Stimulated activated CD4-positive, alpha-beta T cell treated with anti-CD3 and anti-CD28 coated beads, Interleukin-12 subunit alpha, Interleukin-12 subunit beta, amount 100 ng/mL, for 4 hours (primary cell): ENCODE data around the gene PTPRU.
"Not testable (repeated sequence)": the region's sequence is repeated elsewhere in the genome, so short reads cannot be mapped to it uniquely, and the experiment has no call there.

Experiments
- DNase-seq: peaks from one replicate; pipeline ENCODE4 v3.0.0-alpha.2; 2020

Gene PTPRU

DNA sequence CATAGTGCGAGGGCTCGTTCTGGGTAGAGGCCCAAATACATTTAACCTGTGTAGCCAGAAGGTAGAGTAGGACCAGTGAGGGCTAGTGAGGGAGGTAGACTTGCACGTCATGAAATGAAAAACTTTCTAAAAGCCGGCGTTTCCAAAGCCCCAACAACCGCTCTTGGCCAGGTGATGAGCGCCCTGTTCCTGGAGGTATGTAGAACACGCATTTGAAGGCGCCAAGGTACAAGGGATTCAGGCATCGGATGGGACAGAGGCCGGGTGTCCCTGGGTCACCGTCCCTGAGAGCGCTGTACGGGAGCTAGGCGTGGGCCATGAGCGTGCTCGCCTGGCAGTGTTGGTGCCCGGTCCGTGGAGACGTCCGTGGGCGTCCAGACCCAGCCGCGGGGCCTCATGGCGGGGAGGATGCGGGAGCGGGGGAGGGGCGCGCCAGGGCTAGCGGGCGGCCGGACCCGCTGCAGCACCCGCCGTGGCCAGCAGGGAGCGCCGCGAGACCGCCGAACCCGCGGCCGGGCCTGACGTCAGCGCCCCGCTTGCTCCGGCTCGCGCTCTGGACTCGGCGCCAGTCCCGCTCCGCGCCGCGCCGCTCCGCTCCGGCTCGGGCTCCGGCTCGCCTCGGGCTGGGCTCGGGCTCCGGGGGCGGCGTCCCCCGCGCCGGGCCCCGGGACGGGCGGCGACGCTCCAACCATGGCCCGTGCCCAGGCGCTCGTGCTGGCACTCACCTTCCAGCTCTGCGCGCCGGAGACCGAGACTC, at the start of gene PTPRU:
Gene PTPRU (plus strand): TSS at position 568 of the 757 bp plus-strand sequence. CDS start 123 bp downstream, at position 691.
- DNase-seq, result peak; percentile 86

DNA sequence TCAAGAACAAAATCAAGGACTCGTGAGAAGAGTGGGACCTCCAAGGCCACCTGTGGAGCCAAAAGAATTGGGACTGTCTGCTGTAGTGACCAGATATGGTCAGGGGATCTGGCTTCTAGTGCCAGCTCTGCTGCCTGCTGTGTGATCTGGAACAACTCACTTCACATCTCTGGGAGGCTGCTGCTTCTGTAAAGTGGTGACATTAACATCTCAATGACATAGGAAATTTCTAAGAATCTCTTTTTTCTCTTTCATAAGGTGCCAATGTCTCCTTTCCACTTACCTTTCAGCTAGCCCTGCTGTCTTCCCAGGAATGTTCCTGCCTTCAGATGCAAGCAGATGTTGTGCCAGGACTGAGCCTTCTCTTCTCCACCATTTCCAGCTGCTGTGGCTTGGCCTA, 49.6 kb upstream of the PTPRU start:
- DNase-seq, result no peak

DNA sequence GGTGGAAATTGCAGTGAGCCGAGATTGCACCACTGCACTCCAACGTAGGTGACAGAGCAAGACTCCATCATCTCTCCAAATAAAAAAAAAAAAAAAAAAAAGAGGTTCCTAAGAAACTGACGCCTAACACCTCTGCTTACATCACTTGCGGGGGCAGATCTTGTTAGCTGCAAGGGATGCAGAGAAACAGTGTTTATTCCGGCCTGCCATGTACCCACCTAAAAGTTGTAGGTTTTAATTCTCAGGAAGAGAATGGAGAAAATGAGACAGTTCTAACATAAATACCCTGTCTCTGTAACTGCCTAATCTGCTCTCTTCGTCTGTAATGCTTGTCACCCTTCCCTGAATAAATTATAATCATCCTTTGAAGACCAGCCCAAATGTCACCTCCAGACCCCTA, 45.6 kb upstream of the PTPRU start:
- no peak for DNase-seq

DNA sequence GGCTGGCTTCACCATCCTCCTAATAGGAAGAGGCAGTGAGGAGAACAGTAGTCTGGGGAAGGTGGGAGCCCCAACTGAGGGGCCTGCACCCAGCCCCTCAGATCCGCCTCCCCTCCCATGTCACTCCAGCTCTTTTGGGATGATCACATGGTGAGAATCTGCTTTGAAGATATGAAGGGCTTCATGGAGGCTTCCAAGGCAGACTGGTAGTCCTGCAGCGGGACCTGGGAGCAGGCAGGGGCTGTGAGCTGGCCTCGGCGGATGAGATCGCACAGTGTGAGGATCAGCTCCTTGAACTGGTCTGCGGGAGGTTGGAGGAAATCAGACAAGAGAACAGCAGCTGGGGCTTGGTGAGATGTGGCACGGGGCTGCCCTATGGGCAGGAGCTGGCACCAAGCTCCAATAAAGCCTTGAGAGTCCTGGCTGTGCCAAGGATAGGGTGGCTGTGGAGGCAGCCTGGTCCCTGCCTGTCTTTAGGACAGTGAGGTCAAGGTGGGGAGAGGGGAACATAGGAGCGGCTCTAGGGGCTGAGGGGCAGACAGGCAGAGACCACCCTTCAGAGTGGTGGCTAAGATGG, 42.4 kb upstream of the PTPRU start:
- DNase-seq, result no peak

DNA sequence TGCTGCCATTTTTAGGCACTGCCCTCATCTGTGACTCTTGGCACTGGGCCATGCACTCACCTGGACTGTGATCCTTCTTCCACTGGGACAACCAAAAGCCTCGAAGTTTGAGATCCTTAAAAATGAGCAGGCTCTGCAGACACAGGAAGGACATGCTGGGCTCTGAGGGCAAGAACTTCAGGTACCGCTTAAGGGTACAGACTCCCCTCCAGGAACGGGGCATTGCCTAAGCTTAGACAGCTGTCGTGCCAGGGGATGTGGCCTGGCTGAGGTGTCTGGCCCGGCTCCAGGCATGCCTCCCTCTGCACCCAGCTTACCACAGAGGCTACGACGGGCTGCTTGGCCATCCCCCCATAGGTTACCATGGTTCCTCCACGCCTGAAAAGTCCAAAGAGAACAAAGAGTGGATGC, 40.4 kb upstream of the PTPRU start:
- no peak for DNase-seq

DNA sequence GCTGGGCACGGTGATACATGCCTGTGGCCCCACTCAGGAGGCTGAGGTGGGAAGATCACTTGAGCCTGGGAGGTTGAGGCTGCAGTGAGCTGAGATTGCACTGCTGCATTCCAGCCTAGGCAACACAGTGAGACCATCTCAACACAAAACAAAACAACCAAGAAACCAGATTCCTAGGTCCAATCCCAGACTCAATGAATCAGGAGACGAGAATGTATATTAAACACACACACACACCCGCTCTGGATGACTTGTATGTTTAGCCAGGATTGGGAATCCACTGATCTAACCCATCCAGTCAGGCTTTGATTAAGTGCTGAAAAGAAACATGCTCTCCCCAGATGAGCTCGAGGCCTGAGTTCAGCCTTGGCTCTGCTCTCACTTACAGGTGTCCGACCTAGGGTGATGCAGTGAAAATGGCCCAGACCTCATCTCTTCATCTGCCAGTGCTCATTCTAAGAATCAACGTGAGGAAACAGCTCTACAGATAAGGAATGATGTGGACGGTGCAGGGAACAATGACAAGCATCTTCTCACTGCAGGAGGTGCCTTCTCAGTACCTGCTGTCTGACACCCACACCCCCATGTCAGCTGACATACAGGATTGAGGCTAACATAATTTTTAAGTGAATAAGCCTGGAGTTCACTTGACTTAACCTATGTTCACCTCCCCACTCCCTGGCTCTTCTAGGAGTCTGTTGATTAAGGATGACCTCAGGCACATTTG, 39.3 kb upstream of the PTPRU start:
- no peak for DNase-seq

DNA sequence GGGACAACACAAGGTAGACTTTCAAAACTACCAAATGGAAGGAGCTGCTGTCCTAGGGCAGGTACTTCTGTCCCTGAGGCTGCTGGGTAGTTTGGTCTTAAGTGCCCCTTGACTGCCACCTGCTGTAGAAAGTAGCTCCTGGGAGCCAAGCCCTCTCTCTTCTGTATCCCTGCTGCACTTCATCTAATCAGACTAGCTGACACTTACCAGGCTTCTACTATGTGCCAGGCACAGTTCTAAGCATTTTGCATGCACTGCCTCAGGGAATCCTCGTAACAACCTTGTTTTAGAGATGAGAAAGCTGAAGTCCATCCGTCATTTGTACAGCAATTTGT, 38.8 kb upstream of the PTPRU start:
- no peak for DNase-seq

DNA sequence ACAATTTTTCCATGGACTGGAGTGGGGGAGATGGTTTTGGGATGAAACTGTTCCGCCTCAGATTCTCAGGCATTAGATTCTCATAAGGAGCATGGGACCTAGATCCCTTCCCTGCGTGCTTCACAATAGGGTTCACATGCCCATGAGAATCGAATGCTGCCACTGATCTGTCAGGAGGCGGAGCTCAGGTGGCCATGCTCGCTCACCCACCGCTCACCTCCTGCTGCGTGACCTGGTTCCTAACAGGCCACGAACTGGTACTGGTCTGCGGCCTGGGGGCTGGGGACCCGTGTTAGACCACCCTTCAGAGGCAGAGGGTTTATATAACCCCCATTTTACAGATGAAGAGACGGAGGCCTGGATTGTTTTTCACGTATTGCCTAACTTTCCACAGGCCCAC, 38.3 kb upstream of the PTPRU start:
- no peak for DNase-seq

DNA sequence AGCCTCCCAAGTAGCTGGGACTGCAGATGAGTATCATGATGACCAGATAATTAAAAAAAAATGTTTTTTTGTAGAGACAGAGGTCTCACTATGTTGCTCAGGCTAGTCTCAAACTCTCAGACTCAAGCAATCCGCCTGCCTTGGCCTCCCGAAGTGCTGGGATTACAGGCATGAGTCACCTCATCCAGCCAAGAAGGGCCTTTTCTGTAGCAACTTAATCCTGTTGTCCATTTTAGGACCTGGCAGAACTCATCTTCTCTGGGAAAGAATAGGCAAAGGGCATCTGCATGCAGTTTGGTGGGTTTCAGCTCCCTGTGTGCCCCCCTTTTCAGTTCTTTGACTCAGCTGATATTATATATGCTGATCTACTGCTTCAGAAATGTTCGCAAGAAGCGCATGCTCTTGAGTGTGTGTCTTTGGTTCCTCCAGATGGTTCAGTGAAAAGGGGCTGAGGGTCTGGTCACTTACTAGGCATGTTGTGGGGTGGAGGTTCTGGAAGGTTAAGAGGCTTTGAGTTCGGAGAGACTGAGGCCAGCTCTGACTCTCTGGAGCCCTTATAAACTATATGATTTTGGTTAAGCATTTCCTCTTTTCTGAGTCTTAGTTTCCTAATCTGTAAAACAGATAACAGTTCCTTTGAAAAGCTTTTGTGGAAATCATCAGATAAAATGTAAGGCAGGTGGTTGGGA, 35.3 kb upstream of the PTPRU start:
- DNase-seq, result no peak

DNA sequence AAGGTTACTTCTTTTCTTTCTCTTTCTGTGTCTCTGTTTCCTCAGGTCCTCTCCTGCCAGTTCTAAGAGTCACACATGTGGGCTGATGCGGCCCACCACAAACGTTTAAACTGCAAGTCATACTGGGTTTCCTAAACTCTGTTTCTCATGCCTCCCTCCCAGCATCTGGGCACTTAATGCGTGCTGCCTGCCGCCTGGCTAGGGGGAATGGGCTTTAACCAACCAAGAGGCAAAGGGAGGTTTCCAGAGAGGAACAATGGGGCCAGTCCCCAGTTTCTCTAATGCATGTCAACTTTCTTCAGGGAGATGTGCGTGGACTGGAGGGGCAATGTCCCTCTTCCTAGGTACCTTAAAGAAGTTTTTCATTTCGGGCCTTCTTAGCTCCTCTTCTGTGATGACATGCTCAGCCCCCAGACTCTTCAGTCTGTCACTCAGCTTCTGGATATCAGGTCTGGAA, 34.7 kb upstream of the PTPRU start:
- no peak for DNase-seq

DNA sequence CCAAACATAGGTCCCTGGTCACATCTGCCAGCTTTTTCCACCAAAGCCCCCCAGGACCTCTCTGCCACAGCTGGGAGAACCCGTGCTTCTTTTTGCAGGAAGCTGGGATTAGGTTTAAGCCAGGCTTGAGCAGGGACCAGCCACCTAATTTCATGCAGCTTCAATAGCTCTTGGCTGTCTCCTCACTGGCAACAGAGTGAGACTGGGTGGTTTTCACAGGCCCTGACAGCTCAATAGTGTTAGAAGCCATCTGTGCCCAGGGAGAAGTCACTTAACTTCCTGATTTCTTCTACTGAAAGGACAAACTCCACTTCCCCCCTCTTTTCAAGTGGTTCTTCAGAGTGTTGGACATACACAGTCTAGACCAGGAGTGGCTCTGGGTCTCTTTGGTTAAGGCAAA, 34.3 kb upstream of the PTPRU start:
- DNase-seq, result no peak

DNA sequence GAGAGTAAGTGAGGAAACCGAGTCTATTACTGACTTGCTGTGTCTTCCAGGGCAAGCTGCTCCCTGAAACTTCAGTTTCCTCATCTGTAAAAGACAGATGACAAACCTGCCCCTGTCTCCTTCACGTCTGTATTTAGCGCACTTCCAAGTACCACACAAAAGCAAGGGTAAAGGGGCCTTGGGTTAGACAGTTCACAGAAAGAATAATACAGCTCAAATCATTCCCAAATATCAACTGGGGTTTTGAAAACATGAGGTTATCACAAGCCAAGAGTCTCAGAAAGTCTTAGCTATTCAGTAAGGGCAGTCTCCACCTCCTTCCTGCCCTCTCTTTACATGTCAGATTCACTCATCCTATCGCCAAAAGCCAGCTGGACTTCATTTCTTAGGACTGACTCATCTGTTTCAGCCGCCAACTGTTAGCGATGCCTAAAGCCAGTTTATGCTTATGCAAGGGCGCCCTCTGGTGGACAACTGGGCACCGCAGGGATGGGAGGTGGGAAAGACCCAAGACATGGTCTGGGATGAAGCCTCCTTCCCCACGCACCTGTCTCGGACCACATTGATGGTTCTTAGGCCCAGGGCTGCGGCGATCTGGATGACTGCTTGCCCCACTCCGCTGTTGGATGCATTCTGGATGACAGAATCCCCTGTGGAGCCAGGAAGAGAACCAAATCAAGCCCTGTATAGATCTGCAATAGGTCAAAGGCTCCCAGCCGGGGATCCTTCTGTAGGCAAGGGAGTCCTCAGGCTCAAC, 33.6 kb upstream of the PTPRU start:
- peak; percentile 93 for DNase-seq

DNA sequence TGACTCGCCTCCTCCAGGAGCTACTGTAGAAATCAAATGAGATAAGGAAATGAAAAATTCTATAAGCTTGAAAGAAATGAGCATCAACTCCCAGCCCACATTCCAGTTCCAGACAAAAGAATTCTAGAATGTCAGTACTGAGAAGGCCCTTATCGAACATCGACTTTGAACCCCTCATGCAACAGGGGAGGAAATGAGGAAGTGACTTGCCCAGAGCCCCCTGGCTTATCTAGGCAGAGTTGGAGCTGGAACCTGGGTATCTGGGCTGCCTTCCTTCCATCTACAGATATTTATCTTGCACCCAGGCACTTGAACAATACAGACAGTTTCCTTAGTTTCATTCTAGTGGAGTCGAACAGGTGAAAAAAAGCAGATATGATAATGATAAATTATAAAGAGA, 27.9 kb upstream of the PTPRU start:
- no peak for DNase-seq

DNA sequence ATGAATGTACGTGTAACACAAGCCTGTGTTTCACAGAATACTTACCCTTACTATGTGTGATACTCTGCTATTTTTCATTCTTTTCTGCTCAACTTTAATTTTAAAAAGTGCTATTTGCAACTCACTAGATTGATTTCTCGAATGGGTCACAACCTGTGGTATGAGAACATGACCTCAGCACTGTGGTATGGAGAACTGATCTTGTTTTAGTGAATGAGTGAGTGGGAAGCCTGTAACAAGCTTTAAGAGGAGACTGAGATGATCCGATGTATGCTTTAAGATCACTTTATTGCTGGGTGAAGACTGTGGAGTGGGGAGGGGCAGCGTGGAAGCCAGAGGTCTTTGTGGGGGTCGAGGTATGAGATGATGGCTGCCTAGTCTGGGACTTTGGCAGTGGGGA, 27.1 kb upstream of the PTPRU start:
- DNase-seq, result no peak

DNA sequence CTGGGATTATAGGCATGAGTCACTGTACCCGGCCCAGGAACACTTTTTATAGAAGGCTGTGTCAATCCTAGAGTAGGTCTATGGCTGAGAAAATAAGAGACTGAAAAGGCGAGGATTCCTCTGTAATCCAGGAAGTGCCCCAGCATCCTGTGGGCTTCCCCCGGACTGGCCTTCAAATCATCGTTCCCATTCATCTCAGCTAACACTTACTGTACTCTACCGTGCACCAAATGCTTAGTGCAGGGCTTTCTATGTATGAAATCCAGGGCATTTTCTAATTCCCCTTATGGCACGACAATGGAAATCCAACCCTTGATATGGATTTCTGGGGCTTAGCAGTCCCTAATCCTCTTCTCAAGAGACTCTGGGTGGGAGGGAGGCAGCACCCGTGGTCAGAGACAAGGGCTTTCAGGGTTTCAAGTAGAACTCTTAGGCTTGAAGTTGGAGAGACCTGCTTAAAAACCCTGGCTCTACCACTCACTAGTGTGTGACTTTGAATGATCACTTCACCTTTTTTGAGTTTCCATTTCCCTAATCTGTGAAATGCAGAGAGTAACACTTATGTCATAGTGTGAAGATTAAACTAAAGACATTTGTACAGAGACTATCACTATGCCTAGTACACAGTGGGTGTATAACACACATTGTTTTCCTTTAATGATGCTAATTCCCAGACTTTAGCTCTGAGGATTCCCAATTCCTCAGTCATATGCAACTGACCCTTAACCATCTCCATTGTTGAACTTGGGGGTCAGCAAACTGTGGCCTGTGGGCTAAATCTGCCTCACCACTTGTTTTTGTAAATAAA, 25.8 kb upstream of the PTPRU start:
- no peak for DNase-seq

DNA sequence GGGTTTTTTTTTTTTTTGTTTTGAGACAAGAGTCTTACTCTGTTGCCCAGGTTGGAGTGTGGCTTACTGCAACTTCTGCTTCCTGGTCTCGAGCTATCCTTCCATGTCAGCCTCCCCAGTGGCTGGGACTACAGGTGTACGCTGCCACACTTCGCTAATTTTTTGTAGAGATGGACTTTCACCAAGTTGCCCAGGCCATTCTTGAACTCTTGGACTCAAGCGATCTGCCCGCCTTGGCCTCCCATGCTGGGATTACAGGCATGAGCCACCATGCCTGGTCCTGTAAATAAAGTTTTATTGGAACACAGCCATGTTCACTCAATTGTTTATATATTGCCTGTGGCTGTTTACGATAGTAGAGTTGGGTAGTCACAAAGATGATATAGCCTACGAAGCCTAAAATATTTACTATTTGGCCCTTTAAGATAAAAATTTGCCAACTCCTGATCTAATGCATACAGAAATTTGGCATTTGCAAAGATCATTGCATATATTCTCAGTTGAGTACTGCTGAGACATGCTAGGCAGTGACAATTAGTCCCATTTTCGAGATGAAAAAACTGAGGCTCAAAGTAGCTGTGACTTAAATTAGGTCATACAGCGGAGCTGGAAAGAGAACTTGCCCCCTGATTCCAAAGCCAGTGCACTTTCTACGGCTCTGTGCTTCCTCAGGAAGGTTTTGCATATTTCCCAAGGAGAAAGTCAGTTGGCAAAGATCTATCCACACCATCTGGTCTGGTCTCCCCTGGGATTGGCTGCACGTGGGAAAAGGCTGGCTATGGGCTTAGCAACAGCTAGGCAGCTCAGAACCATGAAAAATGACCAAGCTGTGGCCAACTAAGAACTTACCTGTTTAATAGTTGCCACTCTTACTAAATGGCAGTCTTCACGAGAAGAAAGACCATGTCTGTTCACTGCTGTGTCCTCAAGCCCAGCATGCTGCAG, 25.0 kb upstream of the PTPRU start:
- no peak for DNase-seq

DNA sequence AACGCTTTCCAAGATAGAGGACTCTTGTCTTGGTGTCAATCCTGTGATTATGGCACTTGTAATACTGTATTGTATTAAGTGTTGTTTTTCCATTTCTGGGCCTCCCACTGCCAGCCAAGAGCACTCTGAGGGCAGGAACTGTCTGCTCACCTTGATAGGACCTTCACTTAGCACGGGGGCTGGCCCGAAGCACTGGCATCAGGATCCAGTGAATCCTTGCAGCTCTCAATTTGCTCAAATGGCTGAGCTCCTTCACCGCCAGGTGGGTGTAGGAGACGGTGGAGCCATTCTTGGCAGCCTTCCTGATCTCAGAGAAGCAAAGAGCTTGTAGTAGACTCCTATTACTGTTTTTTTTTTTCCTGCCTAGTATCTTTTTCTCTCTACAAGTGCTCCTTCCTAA, 23.3 kb upstream of the PTPRU start:
- DNase-seq, result no peak

DNA sequence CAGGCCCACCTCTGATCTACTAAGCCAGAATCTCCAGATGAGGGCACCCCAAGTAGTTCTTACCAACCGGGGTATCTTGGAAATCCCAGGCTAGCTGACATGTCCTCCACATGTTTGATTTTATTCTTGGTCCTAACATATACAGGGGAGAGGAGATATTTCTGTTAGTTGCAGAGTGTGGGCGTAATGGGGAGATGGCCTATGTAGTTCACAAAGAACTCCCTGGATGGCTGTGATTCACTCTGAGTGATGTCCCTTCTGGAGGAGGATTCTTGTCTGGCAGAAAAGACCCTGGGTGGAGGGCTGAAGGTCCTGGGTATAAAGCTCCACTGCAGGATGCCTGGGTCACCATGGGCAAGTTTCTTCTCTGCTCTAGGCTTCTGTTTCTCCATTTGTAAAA, 18.7 kb upstream of the PTPRU start:
- no peak for DNase-seq

DNA sequence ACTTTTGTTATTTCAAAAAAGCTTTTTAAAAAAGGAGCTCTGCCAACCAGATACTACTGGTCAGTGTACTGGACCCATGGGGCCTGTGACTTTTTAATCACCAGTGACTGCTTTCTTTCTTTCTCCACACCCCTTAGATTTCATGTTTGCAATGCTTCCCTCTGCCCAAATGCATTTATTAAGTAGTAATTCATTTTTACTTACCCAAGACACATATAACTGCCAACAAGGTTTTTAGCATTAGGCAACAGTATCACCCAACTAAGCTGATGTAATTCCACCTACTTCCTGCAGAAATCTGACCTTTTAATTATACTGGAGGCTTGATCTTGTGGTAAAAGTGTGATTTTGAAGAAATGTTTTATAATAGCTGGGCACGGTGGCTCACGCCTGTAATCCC, 18.1 kb upstream of the PTPRU start:
- DNase-seq, result no peak

DNA sequence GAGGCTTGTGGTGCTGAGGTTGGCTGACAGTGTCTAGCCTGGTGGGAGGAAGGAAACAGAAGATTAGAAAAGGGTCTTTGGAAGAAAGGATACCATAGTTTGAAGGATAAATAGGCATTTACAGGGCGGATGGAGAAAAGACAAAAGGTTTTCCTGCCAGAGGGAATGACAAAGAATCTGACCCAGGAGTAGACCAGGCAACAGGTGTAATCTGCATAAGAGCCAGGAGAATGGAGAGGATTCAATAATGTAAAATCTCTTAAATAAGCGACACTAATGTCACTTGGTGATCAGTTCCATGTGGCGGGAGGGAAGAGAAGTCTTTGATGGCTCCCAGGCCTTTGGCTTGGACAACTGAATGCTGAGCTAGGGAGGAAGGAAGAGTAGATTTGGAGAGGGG, 15.0 kb upstream of the PTPRU start:
- DNase-seq, result no peak

DNA sequence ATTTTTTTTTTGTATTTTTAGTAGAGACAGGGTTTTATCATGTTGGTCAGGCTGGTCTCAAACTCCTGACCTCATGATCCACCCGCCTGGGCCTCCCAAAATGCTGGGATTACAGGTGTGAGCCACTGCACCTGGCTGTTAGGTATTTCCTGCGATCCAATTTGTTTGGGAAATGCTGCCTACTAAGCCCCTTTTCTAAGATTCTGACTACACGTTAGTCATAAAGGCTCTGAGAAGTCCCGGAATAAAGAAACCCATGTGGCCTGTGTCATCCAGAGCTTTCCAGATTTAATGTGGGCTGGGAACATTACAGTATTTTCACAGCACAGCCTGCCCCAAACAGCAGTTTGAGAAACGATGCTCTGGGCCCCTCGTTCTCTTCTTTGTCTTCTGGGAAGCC, 14.1 kb upstream of the PTPRU start:
- DNase-seq, result not testable (repeated sequence)
